Measurements from ENCODE around the gene MUC12.

MUC12 gene

DNA sequence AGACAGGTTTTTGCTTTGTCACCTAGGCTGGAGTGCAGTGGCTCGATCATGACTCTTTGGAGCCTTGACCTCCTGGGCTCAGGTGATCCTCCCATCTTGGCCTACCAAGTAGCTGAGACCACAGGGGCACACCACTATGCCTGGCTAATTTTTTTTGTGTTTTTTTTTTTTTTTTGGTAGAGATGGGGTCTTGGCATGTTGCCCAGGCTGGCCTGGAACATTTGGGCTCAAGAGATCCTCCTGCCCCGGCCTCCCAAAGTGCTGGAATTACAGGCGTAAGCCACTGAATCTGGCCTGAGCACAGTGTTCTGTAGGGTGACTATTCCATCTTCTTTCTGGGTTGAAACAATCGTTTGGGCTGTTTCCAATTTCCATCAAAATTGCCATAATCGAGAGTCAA is 21.6 kb upstream of the MUC12 start:
- H3K27me3 ChIP-seq (ENCODE audit: insufficient read depth, poor library complexity, severe bottlenecking), result peaks cover 24% of the 10 kb centered on the region
- TF ChIP-seq GABPA (IDR thresholded peaks at IDR 0.05; ENCODE audit: low read depth), result no peak
- TF ChIP-seq, protein P1, sequence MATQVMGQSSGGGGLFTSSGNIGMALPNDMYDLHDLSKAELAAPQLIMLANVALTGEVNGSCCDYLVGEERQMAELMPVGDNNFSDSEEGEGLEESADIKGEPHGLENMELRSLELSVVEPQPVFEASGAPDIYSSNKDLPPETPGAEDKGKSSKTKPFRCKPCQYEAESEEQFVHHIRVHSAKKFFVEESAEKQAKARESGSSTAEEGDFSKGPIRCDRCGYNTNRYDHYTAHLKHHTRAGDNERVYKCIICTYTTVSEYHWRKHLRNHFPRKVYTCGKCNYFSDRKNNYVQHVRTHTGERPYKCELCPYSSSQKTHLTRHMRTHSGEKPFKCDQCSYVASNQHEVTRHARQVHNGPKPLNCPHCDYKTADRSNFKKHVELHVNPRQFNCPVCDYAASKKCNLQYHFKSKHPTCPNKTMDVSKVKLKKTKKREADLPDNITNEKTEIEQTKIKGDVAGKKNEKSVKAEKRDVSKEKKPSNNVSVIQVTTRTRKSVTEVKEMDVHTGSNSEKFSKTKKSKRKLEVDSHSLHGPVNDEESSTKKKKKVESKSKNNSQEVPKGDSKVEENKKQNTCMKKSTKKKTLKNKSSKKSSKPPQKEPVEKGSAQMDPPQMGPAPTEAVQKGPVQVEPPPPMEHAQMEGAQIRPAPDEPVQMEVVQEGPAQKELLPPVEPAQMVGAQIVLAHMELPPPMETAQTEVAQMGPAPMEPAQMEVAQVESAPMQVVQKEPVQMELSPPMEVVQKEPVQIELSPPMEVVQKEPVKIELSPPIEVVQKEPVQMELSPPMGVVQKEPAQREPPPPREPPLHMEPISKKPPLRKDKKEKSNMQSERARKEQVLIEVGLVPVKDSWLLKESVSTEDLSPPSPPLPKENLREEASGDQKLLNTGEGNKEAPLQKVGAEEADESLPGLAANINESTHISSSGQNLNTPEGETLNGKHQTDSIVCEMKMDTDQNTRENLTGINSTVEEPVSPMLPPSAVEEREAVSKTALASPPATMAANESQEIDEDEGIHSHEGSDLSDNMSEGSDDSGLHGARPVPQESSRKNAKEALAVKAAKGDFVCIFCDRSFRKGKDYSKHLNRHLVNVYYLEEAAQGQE (IDR thresholded peaks at IDR 0.05; ENCODE audit: insufficient replicate concordance, low read depth), result no peak
- no peak for TF ChIP-seq SPI1 (IDR thresholded peaks at IDR 0.05; ENCODE audit: borderline replicate concordance, low read depth)
- TF ChIP-seq, protein P2, sequence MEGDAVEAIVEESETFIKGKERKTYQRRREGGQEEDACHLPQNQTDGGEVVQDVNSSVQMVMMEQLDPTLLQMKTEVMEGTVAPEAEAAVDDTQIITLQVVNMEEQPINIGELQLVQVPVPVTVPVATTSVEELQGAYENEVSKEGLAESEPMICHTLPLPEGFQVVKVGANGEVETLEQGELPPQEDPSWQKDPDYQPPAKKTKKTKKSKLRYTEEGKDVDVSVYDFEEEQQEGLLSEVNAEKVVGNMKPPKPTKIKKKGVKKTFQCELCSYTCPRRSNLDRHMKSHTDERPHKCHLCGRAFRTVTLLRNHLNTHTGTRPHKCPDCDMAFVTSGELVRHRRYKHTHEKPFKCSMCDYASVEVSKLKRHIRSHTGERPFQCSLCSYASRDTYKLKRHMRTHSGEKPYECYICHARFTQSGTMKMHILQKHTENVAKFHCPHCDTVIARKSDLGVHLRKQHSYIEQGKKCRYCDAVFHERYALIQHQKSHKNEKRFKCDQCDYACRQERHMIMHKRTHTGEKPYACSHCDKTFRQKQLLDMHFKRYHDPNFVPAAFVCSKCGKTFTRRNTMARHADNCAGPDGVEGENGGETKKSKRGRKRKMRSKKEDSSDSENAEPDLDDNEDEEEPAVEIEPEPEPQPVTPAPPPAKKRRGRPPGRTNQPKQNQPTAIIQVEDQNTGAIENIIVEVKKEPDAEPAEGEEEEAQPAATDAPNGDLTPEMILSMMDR (IDR thresholded peaks at IDR 0.05; ENCODE audit: insufficient read depth, low read length), result no peak
- TF ChIP-seq POLR2AphosphoS5 (IDR thresholded peaks at IDR 0.05; ENCODE audit: low read depth), result no peak
- DNase-seq (ENCODE audit: low read depth in 1 of 2, low spot score in 1 of 2), result no peak
- H3K4me3 ChIP-seq (replicated peaks; ENCODE audit: insufficient read depth, low read length), result no peak overlapping the region
- no peak overlapping the region for H3K27ac ChIP-seq (replicated peaks)

DNA sequence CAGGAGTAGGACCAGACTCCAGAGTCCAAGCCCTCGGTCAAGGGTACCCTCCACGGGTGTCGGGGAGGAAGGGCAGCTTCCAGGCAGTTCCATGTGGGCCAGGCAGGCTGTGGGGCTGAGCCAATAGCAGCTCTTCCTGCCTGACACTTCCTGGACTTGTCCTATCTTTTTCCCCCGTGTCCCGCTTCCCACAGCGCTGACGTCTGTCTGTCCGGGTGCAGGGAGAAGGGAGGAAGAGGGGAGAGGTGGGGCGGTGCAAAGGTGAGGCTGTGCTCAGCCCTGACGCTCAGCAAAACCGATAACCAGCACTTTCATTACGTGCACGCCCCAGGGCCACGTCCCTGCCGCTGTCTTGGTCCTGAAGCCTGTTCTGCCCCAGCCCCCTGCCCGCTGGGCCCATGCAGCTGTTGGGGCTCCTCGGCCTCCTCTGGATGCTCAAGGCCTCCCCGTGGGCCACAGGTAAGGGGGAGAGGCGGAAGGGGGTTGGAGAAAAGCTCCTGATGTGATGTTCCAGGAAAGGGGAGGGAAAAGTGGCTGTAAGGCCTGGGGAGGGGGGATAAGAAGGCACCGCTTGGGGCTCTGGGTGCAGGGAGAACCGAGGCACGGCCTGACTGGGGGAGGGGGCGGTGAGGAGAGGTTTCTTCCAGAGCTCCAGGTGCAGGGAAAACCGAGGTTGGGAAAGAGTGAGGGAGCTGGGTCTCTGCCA is 20.0 kb upstream of the MUC12 start, which contains the start of gene MUC3A:
TSS of gene MUC3A (plus strand) at position 308 of the 706 bp plus-strand sequence. CDS start at position 399, 91 bp downstream.
- TF ChIP-seq SPI1 (IDR thresholded peaks at IDR 0.05; ENCODE audit: borderline replicate concordance, low read depth) (no peak), GABPA (IDR thresholded peaks at IDR 0.05; ENCODE audit: low read depth) (no peak), POLR2AphosphoS5 (IDR thresholded peaks at IDR 0.05; ENCODE audit: low read depth) (no peak)
- TF ChIP-seq, protein P1 (IDR thresholded peaks at IDR 0.05; ENCODE audit: insufficient replicate concordance, low read depth), result no peak
- TF ChIP-seq, protein P2 (IDR thresholded peaks at IDR 0.05; ENCODE audit: insufficient read depth, low read length), result no peak
- Histone ChIP-seq H3K27me3 (ENCODE audit: insufficient read depth, poor library complexity, severe bottlenecking) (peaks cover 24% of the 10 kb centered on the region), H3K4me3 (replicated peaks; ENCODE audit: insufficient read depth, low read length) (no peak within 1 kb of the TSS), H3K27ac (replicated peaks) (no peak within 1 kb of the TSS)
- DNase-seq (ENCODE audit: low read depth in 1 of 2, low spot score in 1 of 2), result no peak

DNA sequence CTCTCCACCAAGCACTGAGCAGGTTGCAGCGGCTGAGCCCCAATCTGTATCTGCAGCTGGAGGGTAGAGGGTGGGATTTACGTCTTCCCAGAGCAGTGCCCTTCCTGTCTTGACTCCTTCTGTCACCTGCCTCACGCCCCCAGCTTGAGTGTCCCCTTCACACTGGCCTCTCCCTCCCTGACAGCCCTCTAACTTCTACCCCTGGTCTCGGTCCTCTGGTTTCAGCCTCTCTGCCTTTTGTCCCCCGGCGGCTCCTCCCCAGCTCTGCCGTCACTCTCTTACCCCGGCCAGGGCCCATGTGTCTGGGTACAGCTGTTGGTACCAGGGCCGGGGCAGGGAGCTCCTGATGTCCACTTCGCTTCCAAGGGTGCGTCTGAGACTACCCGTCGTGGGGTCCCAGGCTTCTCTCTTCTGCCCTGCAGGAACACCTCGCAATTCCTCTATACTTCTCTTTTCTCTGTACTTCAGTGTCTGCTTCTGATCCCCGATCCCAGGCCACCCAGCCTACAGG is 19.4 kb upstream of the MUC12 start:
- H3K4me3 ChIP-seq (replicated peaks; ENCODE audit: insufficient read depth, low read length), result no peak overlapping the region
- no peak for DNase-seq (ENCODE audit: low read depth in 1 of 2, low spot score in 1 of 2)

More for the DNA sequence above, 19.4 kb upstream of the MUC12 start:
- Histone ChIP-seq H3K27me3 (ENCODE audit: insufficient read depth, poor library complexity, severe bottlenecking) (peaks cover 24% of the 10 kb centered on the region), H3K27ac (replicated peaks) (no peak overlapping the region)
- TF ChIP-seq, protein P2 (IDR thresholded peaks at IDR 0.05; ENCODE audit: insufficient read depth, low read length), result no peak
- TF ChIP-seq SPI1 (IDR thresholded peaks at IDR 0.05; ENCODE audit: borderline replicate concordance, low read depth), result no peak
- TF ChIP-seq POLR2AphosphoS5 (IDR thresholded peaks at IDR 0.05; ENCODE audit: low read depth), result no peak
- TF ChIP-seq GABPA (IDR thresholded peaks at IDR 0.05; ENCODE audit: low read depth), result no peak
- TF ChIP-seq, protein P1 (IDR thresholded peaks at IDR 0.05; ENCODE audit: insufficient replicate concordance, low read depth), result no peak

Measured in HL-60 (cell line).